Sigmoid colon (tissue), 7 donors: Measurements from ENCODE around the gene CCDC85A. TPM values are rescaled to one million over a fixed set of nuclear protein-coding genes. Genes with fewer than 3 reads are reported as not detected.

ENCODE experiments used
- DNase-seq: peaks from one replicate; pipeline ENCODE4 v3.0.0-alpha.2; 2019
- H3K27ac ChIP-seq, 4 donors: fragments of 200-600 bp; sonication (generic); one replicate each; pipeline ENCODE4 v1.5.1; 2016 to 2019; ENCODE audit warnings: mild to moderate bottlenecking in 1 of 4
- H3K27me3 ChIP-seq, 3 donors: fragments of 200-600 bp; sonication (generic); one replicate each; pipeline ENCODE4 v1.5.1; 2019; ENCODE audit warnings: mild to moderate bottlenecking in 1 of 3
- H3K36me3 ChIP-seq, 4 donors: fragments of 200-600 bp; sonication (generic); one replicate each; pipeline ENCODE4 v1.5.1; 2016 to 2019
- H3K4me1 ChIP-seq, 4 donors: fragments of 200-600 bp; sonication (generic); one replicate each; pipeline ENCODE4 v1.5.1; 2017 to 2019
- H3K4me3 ChIP-seq, 4 donors: fragments of 200-600 bp; sonication (generic); one replicate each; pipeline ENCODE4 v1.5.1; 2017 to 2019; ENCODE audit warnings: mild to moderate bottlenecking in 2 of 4, moderate library complexity in 1 of 4
- H3K9me3 ChIP-seq, 4 donors: fragments of 200-600 bp in 3 of 4; sonication (generic) in 3 of 4; one replicate each; pipeline versions ENCODE4 v1.5.1 to v1.6.1; 2013 to 2019
- CTCF ChIP-seq, 4 experiments: fragments of 450-650 bp in 3 of 4; fragments of 200-600 bp in 1 of 4; IDR thresholded peaks; one replicate each; pipeline ENCODE4 v1.5.1; 2016 to 2019; ENCODE audit warnings: antibody characterized with exemption in 4 of 4, mild to moderate bottlenecking in 3 of 4, moderate library complexity in 2 of 4
- EP300 ChIP-seq, 4 donors: sonication (generic); formaldehyde crosslinking; IDR thresholded peaks; one replicate each; pipeline ENCODE4 v1.6.1; 2017; ENCODE audit warnings: antibody characterized with exemption in 4 of 4
- POLR2A ChIP-seq, 2 donors: fragments of 450-650 bp; IDR thresholded peaks; one replicate each; pipeline ENCODE4 v1.6.1; 2016; ENCODE audit warnings: antibody characterized with exemption in 2 of 2, mild to moderate bottlenecking in 2 of 2, moderate library complexity in 2 of 2
- POLR2AphosphoS5 ChIP-seq, 4 donors: sonication (generic); formaldehyde crosslinking; IDR thresholded peaks; one replicate each; pipeline ENCODE4 v1.6.1; 2017; ENCODE audit warnings: antibody characterized with exemption in 4 of 4
- WGBS, 2 donors: extraction: QIAGEN DNeasy Blood & Tissue Kit; methylation state at CpG; one replicate each; pipeline ENCODE4 v1.1.7; 2013; 5-methylcytosine and 5-hydroxymethylcytosine counted together
- intact Hi-C: fragments of 100-400 bp; cut with DNase I; formaldehyde crosslinking; loops from one replicate; pipeline ENCODE4 v1.15.1; 2023
- polyA plus RNA-seq, 3 donors: library from polyadenylated mRNA; stranded (reverse); fragments of 200-250 nt; gene quantifications; one replicate each; pipeline ENCODE4 v1.2.3, GENCODE V29; 2013
- total RNA-seq, 4 donors: library from RNA; depleted of rRNA; stranded (reverse); fragments of >200 nt; gene quantifications; one replicate each; pipeline ENCODE4 v1.1.0, GENCODE V29; 2016
- donor health status: healthy with polysubstance abuse.
- donor health status: Bipolar disorder and iron deficiency.
- donor health status: healthy.

Gene CCDC85A
- total and polyA plus RNA-seq, 7 donors, result 0.58 to 8.2 (median 3.5) TPM; not detected in 2

GRCh38 chr2:56376699-56377665, 193.2 kb downstream of the CCDC85A start:
- 92 to 94% methylated on average over 2 of the region's 2 CpGs for WGBS, 2 donors
- H3K27ac ChIP-seq, result no peak overlapping the region
- DNase-seq, result no peak
- no peak overlapping the region for H3K4me3 ChIP-seq
- no peaks in the 10 kb centered on the region for H3K36me3 ChIP-seq
- no peaks in the 10 kb centered on the region for H3K9me3 ChIP-seq
- no peaks in the 10 kb centered on the region for H3K27me3 ChIP-seq
- no peaks in the 10 kb centered on the region for H3K4me1 ChIP-seq
- intact Hi-C loops, result no loop called here
- TF ChIP-seq EP300 (IDR thresholded peaks at IDR 0.05), result no peak
- TF ChIP-seq CTCF (IDR thresholded peaks at IDR 0.05), result no peak
- no peak for TF ChIP-seq POLR2A (IDR thresholded peaks at IDR 0.05)
- TF ChIP-seq POLR2AphosphoS5 (IDR thresholded peaks at IDR 0.05), result no peak

DNA sequence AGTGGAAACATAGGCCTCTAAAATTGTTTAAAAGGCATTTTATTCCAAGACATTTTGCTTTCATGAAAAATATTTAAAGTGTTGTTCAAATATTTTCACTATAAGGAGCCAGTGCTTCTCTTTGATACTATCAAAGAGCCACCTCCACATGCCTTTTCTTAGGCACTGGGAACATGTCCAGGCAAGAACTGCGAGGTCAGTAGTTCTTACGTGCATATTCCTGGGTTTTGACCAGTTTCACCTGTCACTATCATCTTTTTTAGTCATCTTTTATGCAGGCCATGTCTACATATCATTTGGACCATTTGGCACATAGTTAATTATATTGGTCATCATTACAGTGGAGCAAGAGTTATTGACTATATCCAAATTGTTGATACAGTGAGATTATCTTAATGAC, 195.3 kb downstream of the CCDC85A start:
- no peak overlapping the region for H3K4me3 ChIP-seq
- no peaks in the 10 kb centered on the region for H3K9me3 ChIP-seq
- no peaks in the 10 kb centered on the region for H3K27me3 ChIP-seq
- TF ChIP-seq POLR2A (IDR thresholded peaks at IDR 0.05) (no peak), POLR2AphosphoS5 (IDR thresholded peaks at IDR 0.05) (no peak), CTCF (IDR thresholded peaks at IDR 0.05) (no peak), EP300 (IDR thresholded peaks at IDR 0.05) (no peak)
- intact Hi-C loops, result no loop called here
- no peak for DNase-seq
- no peaks in the 10 kb centered on the region for H3K36me3 ChIP-seq
- 92 to 95% methylated on average over 2 of the region's 2 CpGs for WGBS, 2 donors
- H3K4me1 ChIP-seq, result no peaks in the 10 kb centered on the region
- H3K27ac ChIP-seq, result no peak overlapping the region

GRCh38 chr2:56380861-56381260, 197.1 kb downstream of the CCDC85A start:
- Histone ChIP-seq H3K9me3 (no peaks in the 10 kb centered on the region), H3K36me3 (no peaks in the 10 kb centered on the region), H3K4me1 (no peaks in the 10 kb centered on the region), H3K27ac (no peak overlapping the region), H3K4me3 (no peak overlapping the region), H3K27me3 (no peaks in the 10 kb centered on the region)
- no peak for TF ChIP-seq CTCF (IDR thresholded peaks at IDR 0.05)
- no peak for TF ChIP-seq EP300 (IDR thresholded peaks at IDR 0.05)
- TF ChIP-seq POLR2A (IDR thresholded peaks at IDR 0.05), result no peak
- TF ChIP-seq POLR2AphosphoS5 (IDR thresholded peaks at IDR 0.05), result no peak
- WGBS, 2 donors, result 74 to 91% methylated on average over 2 of the region's 2 CpGs
- DNase-seq, result no peak
- intact Hi-C loops, result no loop called here

- H3K4me1 ChIP-seq, result no peaks in the 10 kb centered on the region
- no peak for DNase-seq
- H3K4me3 ChIP-seq, result no peak overlapping the region
- H3K27ac ChIP-seq, result no peak overlapping the region
- H3K36me3 ChIP-seq, result no peaks in the 10 kb centered on the region
- WGBS, 2 donors, result 0% methylated on average over 1 of the region's 1 CpG
- H3K27me3 ChIP-seq, result no peaks in the 10 kb centered on the region
- intact Hi-C loops, result no loop called here
- H3K9me3 ChIP-seq, result no peaks in the 10 kb centered on the region
- TF ChIP-seq POLR2A (IDR thresholded peaks at IDR 0.05) (no peak), POLR2AphosphoS5 (IDR thresholded peaks at IDR 0.05) (no peak), CTCF (IDR thresholded peaks at IDR 0.05) (no peak), EP300 (IDR thresholded peaks at IDR 0.05) (no peak)
These were observed 198.7 kb downstream of the CCDC85A start for GRCh38 chr2:56382466-56382865.
